Panc1 (cell line): ENCODE data around the gene DCANP1.

ENCODE experiments used
- CTCF ChIP-seq: fragments of 450-650 bp; IDR thresholded peaks from 2 replicates; pipeline ENCODE4 v1.5.1; 2017; ENCODE audit warnings: mild to moderate bottlenecking
- REST ChIP-seq, 2 experiments: IDR thresholded peaks; 2 replicates each; pipeline ENCODE4 v1.6.1; 2011 to 2012; ENCODE audit warnings: low read depth in 2 of 2, control low read depth in 1 of 2, low read length in 1 of 2, mild to moderate bottlenecking in 1 of 2, moderate library complexity in 1 of 2; ENCODE audit not compliant: insufficient read depth in 1 of 2

GRCh38 chr5:135480511-135480910, 33.4 kb upstream of the DCANP1 start:
- TF ChIP-seq REST (IDR thresholded peaks at IDR 0.05; ENCODE audit: insufficient read depth in 1 of 2, low read depth in 2 of 2, low read length in 1 of 2) (no peak), CTCF (no peak)
